SK-MEL-5 (cell line): ENCODE data around the gene MATCAP1. TPM values are rescaled to one million over a fixed set of nuclear protein-coding genes. Genes with fewer than 3 reads are reported as not detected.

Experiments
- DNase-seq: peaks from one replicate; pipeline ENCODE4 v3.0.0-alpha.2; 2016; ENCODE audit warnings: low read depth, low spot score
- in situ Hi-C: cut with HindIII; loops from 2 replicates; pipeline ENCODE4 v1.10.0; 2016; ENCODE audit warnings: low sequenced_read_pairs, high pct_unique_total_duplicates, low pct_unique_long_range_greater_than_20kb
- total RNA-seq: library from RNA; depleted of rRNA; stranded (reverse); fragments of >200 nt; shearing (Covaris generic); gene quantifications from 2 replicates; pipeline ENCODE4 v1.2.3, GENCODE V29; 2014

MATCAP1 gene
- total RNA-seq, 1 experiment from 2014 or later = 4.4 TPM

GRCh38 chr16:67183284-67183626, 508 bp downstream of the MATCAP1 start:
- in situ Hi-C loops = no loop called here
- no peak for DNase-seq

DNA sequence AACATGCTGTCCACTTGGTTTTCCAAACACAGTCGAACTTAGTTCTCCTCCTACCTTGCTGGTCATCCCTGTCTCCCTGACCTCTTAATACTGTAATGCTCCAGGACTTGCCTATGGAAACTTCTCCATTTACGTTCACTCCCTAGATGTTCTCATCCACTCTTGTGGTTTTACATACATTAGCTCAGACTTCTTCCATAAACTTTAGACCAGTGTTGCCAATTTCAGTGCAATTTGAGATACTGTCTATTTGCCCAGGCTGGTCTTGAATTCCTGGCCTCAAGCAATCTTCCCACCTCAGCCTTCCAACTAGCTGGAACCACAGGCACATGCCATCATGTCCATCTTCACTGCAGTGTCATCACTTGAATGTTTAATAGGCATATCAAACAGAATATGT, 1.5 kb downstream of the MATCAP1 start:
- in situ Hi-C loops = no loop called here
- no peak for DNase-seq

DNA sequence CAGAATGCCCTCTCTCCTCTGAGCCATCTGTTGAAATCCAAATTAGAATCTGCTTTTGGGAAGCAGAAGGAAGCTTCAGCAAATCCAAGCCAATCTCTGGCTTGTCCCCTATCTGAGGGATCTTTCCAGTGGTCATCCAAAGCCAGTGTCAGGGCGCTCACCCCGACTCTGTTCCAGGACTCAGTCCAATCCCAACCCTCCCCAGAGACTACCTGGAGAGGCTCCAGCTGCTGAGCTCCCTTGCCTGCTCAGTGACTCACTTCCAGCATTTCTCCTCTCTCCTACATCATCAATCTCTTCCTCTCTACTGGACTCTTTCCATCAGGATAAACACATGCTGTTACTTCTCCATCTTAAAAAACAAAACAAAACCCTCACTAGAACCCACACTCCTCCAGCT, 2.4 kb downstream of the MATCAP1 start:
- in situ Hi-C loops = no loop called here
- no peak for DNase-seq

DNA sequence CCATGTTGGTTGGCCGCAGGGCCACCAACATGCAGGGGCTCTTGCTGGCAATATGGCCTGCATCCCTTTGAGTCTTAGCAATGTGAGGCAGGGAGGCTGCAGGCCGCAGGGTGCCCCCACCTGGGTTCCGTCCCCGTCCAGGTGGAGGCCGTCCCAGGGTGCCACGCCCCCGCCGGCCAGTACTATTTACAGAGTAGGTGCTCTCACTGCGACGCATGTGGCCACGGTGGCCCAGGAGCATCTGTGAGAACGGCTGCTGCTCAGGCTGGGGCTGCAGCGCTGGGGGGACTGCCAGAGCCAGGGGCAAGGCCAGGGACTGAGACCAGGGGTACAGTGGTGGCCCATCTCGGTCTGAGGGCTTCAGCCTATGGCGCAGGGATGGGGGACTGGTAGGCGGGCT, 3.6 kb downstream of the MATCAP1 start:
- in situ Hi-C loops = no loop called here
- no peak for DNase-seq

DNA sequence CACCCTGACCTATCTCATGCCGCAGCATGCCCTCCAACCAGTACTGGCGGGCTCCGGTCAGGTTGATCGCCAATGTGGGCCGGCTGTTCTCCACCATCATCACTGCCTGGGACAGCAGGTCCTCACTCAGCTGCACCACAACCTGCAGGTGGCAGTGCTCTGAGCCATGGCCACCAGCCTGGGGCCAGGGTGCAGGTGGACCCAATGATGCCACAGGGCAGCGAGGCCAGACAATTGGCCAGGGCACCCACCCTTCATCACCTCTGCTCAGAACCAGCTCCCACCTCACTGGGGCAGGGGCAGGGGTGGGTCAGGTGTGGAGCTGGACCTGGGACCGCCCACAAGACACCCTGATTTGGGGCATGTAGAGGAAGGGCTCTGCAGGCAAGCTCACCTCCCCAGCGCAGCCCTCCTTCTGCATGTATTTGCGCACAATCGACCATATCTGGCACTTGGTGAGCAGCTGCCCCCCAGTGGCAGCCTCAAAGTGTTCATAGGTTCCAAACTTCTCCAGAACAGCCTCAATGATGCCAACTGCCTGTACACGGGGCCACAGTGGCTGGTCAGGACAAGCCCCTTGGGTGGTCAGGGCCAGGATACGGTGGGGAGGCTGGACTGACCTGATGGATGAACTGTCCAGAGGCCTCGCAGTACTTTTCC, 4.2 kb downstream of the MATCAP1 start:
- peak; percentile 49 for DNase-seq
- in situ Hi-C loops = no loop called here

- in situ Hi-C loops = no loop called here
- peak; percentile 25 for DNase-seq
Measured at GRCh38 chr16:67177743-67178699, 5.7 kb downstream of the MATCAP1 start.

DNA sequence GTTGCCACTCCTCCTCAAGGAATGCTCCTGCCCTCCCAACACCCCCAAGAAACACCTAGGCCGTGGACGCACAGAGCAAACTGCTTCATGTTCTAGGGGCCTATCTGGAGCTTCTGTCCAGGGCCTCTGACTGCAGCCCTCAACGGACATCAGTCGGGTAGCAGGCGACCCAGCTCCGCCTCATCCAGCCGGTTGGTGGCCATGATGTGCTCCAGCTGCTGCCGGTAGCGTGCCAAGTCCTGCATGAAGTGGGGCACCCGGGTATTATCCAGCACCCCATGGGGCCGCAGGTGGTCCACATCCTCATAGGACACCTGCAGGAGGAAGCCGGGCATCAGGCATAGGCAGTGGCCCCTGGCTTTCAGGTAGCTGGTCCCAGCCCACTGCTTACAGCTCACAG, 7.1 kb downstream of the MATCAP1 start:
- no peak for DNase-seq
- in situ Hi-C loops = no loop called here

- in situ Hi-C loops = no loop called here
- DNase-seq = no peak
Measured at GRCh38 chr16:67174706-67175231, 9.0 kb downstream of the MATCAP1 start.

GRCh38 chr16:67173808-67174705, 9.7 kb downstream of the MATCAP1 start:
- DNase-seq = peak; percentile 80
- in situ Hi-C loops = no loop called here

GRCh38 chr16:67173323-67173722, 10.4 kb downstream of the MATCAP1 start:
- DNase-seq = no peak
- in situ Hi-C loops = no loop called here

GRCh38 chr16:67170949-67171649, 12.7 kb downstream of the MATCAP1 start:
- no peak for DNase-seq
- in situ Hi-C loops = no loop called here

GRCh38 chr16:67170168-67170948, 13.4 kb downstream of the MATCAP1 start, which contains the start of gene NOL3:
TSS of gene NOL3 (plus strand) at chr16:67170538.
- DNase-seq = peak; percentile 77
- in situ Hi-C loops = no loop called here

GRCh38 chr16:67169642-67170167, 14.1 kb downstream of the MATCAP1 start:
- in situ Hi-C loops = no loop called here

GRCh38 chr16:67169011-67169451, 14.7 kb downstream of the MATCAP1 start:
- in situ Hi-C loops = no loop called here
- DNase-seq = no peak

More at GRCh38 chr16:67169642-67170167, 14.1 kb downstream of the MATCAP1 start:
- peak; percentile 53 for DNase-seq

GRCh38 chr16:67167588-67167987, 16.2 kb downstream of the MATCAP1 start:
- no peak for DNase-seq
- in situ Hi-C loops = no loop called here

- DNase-seq = no peak
- in situ Hi-C loops = no loop called here
Measured at GRCh38 chr16:67166598-67167168, 17.1 kb downstream of the MATCAP1 start.
